HL-60 (cell line): ENCODE data around the gene GAS2L2.

Experiments
- DNase-seq, 2 experiments: peaks; one replicate each; pipeline ENCODE4 v3.0.0-alpha.2; 2010 to 2020; ENCODE audit warnings: low read depth in 1 of 2, low spot score in 1 of 2
- H3K27ac ChIP-seq: fragments of 250-450 bp; sonication (Bioruptor Pico); replicated peaks from 2 replicates; pipeline ENCODE4 v1.5.1; 2020; ENCODE audit warnings: mild to moderate bottlenecking, moderate library complexity
- H3K27me3 ChIP-seq: fragments of 250-450 bp; sonication (Bioruptor Pico); 2 replicates; pipeline ENCODE4 v1.5.1; 2021; ENCODE audit warnings: mild to moderate bottlenecking, moderate library complexity; ENCODE audit not compliant: insufficient read depth, poor library complexity, severe bottlenecking
- H3K4me3 ChIP-seq: replicated peaks from 2 replicates; pipeline ENCODE4 v1.5.1; 2011; ENCODE audit warnings: mild to moderate bottlenecking, control low read depth, low read length; ENCODE audit not compliant: insufficient read depth
- CTCF ChIP-seq: IDR thresholded peaks from one replicate; pipeline ENCODE4 v1.5.1; 2011; ENCODE audit warnings: low read length, control low read depth, inconsistent platforms; ENCODE audit not compliant: insufficient read depth
- GABPA ChIP-seq: IDR thresholded peaks from 2 replicates; pipeline ENCODE4 v1.6.1; 2012; ENCODE audit warnings: low read depth
- POLR2AphosphoS5 ChIP-seq: IDR thresholded peaks from 2 replicates; pipeline ENCODE4 v1.6.1; 2012; ENCODE audit warnings: low read depth
- REST ChIP-seq: IDR thresholded peaks from 2 replicates; pipeline ENCODE4 v1.6.1; 2012; ENCODE audit warnings: low read depth; ENCODE audit not compliant: insufficient replicate concordance
- SPI1 ChIP-seq: IDR thresholded peaks from 2 replicates; pipeline ENCODE4 v1.6.1; 2012; ENCODE audit warnings: low read depth, mild to moderate bottlenecking, borderline replicate concordance

GAS2L2 gene

GRCh38 chr17:35729405-35729833 lies 23.6 kb downstream of the GAS2L2 start:
- DNase-seq, result no peak
- Histone ChIP-seq H3K4me3 (no peak overlapping the region), H3K27ac (no peak overlapping the region), H3K27me3 (peaks cover 2% of the 10 kb centered on the region)
- no peak for TF ChIP-seq GABPA
- TF ChIP-seq CTCF, result no peak

GRCh38 chr17:35728551-35728950 lies 24.5 kb downstream of the GAS2L2 start:
- Histone ChIP-seq H3K27me3 (peaks cover 2% of the 10 kb centered on the region), H3K27ac (no peak overlapping the region), H3K4me3 (no peak overlapping the region)
- TF ChIP-seq CTCF (no peak), GABPA (no peak), REST (no peak), POLR2AphosphoS5 (no peak), SPI1 (no peak)
- DNase-seq, result no peak

- H3K27me3 ChIP-seq, result peaks cover 2% of the 10 kb centered on the region
- DNase-seq, result no peak
- H3K4me3 ChIP-seq, result no peak overlapping the region
- H3K27ac ChIP-seq, result no peak overlapping the region
- TF ChIP-seq GABPA (no peak), REST (no peak)
These were observed 25.4 kb downstream of the GAS2L2 start for GRCh38 chr17:35727635-35728034.

- H3K27ac ChIP-seq, result no peak overlapping the region
- TF ChIP-seq POLR2AphosphoS5, result no peak
- no peak for TF ChIP-seq SPI1
- no peak for TF ChIP-seq REST
- no peak for TF ChIP-seq GABPA
- TF ChIP-seq CTCF, result no peak
These were observed 26.0 kb downstream of the GAS2L2 start for GRCh38 chr17:35726953-35727460.

More at GRCh38 chr17:35726953-35727460, 26.0 kb downstream of the GAS2L2 start:
- Histone ChIP-seq H3K4me3 (no peak overlapping the region), H3K27me3 (no peaks in the 10 kb centered on the region)
- no peak for DNase-seq
